Measurements from ENCODE around the gene ZBTB17.

- TF ChIP-seq POLR2AphosphoS5 (IDR thresholded peaks at IDR 0.05; ENCODE audit: insufficient read depth in 1 of 2, low read depth in 1 of 2) (no peak), POLR2A (IDR thresholded peaks at IDR 0.05) (no peak), CTCF (IDR thresholded peaks at IDR 0.05) (no peak)
Measured at GRCh38 chr1:15918962-15919715, 56.8 kb downstream of the ZBTB17 start.
